A673 (cell line): ENCODE measurements around the gene TNC. TPM values are rescaled to one million over a fixed set of nuclear protein-coding genes. Genes with fewer than 3 reads are reported as not detected.

Experiments used
- BruUV-seq: library from RNA; stranded (reverse); fragments of 400-500 nt; replicated peaks from 2 replicates; lab custom pipeline; 2021; lab: Mats Ljungman, UMichigan
- CTCF ChIA-PET: fragments of 300-600 bp; sonication (Branson Sonifier 250); formaldehyde crosslinking; loops from one replicate; lab custom pipeline; 2022; ENCODE audit warnings: antibody characterized with exemption; lab: Charles Lee
- POLR2A ChIA-PET: fragments of 300-600 bp; sonication (Branson Sonifier 250); formaldehyde crosslinking; loops from one replicate; lab custom pipeline; 2022; ENCODE audit warnings: antibody characterized with exemption; ENCODE audit not compliant: low non-redundant PET; lab: Charles Lee
- DNase-seq: peaks from one replicate; pipeline ENCODE4 v3.0.0-alpha.2; 2015; ENCODE audit warnings: low spot score
- H3K27ac ChIP-seq: fragments of 200-600 bp; sonication (generic); 2 replicates; pipeline ENCODE4 v1.5.1; 2016; ENCODE audit warnings: mixed run types, low read depth, mild to moderate bottlenecking, mixed read lengths, antibody characterized with exemption, low read length; ENCODE audit not compliant: poor library complexity, severe bottlenecking
- H3K27me3 ChIP-seq: fragments of 200-600 bp; sonication (generic); replicated peaks from 2 replicates; pipeline ENCODE4 v1.6.1; 2017; ENCODE audit warnings: mixed run types, low read depth, mild to moderate bottlenecking, mixed read lengths, antibody characterized with exemption, low read length; ENCODE audit not compliant: insufficient read depth, poor library complexity
- H3K36me3 ChIP-seq: fragments of 200-600 bp; sonication (generic); 2 replicates; pipeline ENCODE4 v1.6.1; 2016; ENCODE audit warnings: mixed run types, mild to moderate bottlenecking, mixed read lengths, antibody characterized with exemption, low read length; ENCODE audit not compliant: insufficient read depth, poor library complexity, severe bottlenecking
- H3K4me1 ChIP-seq: fragments of 200-600 bp; sonication (generic); 2 replicates; pipeline ENCODE4 v1.6.1; 2017; ENCODE audit warnings: mixed run types, mild to moderate bottlenecking, mixed read lengths, antibody characterized with exemption, low read length; ENCODE audit not compliant: insufficient read depth, poor library complexity, severe bottlenecking
- H3K4me3 ChIP-seq: fragments of 200-600 bp; sonication (generic); 2 replicates; pipeline ENCODE4 v1.5.1; 2016; ENCODE audit warnings: low read depth, mixed run types, mild to moderate bottlenecking, mixed read lengths, low read length; ENCODE audit not compliant: poor library complexity, severe bottlenecking
- H3K9me3 ChIP-seq: fragments of 200-600 bp; sonication (generic); 2 replicates; pipeline ENCODE4 v1.6.1; 2016; ENCODE audit warnings: mixed run types, low read depth, mild to moderate bottlenecking, mixed read lengths, antibody characterized with exemption, low read length; ENCODE audit not compliant: poor library complexity, severe bottlenecking
- EZH2 ChIP-seq: fragments of 200-600 bp; sonication (generic); IDR thresholded peaks from 2 replicates; pipeline ENCODE4 v1.6.1; 2017; ENCODE audit warnings: borderline replicate concordance, low read depth, mild to moderate bottlenecking, mixed read lengths, antibody characterized with exemption, low read length; ENCODE audit not compliant: poor library complexity, severe bottlenecking
- intact Hi-C: fragments of 100-400 bp; cut with micrococcal nuclease; formaldehyde crosslinking; loops from one replicate; pipeline ENCODE4 v1.10.0; 2022; ENCODE audit not compliant: unreplicated experiment
- total RNA-seq: library from RNA; stranded (reverse); gene quantifications from 2 replicates; pipeline ENCODE4 v1.2.3, GENCODE V29; 2021
- TF ChIP-seq, protein P1 (sequence below): fragments of 300-800, 200-600 bp; sonication (generic); conservative IDR thresholded peaks from 2 replicates; pipeline ENCODE4 v1.5.1; 2017; ENCODE audit warnings: low read depth, mild to moderate bottlenecking, antibody characterized with exemption, low read length, moderate library complexity, mixed read lengths

TNC gene
- total RNA-seq, 1 experiment from 2014 or later = 202 TPM

DNA sequence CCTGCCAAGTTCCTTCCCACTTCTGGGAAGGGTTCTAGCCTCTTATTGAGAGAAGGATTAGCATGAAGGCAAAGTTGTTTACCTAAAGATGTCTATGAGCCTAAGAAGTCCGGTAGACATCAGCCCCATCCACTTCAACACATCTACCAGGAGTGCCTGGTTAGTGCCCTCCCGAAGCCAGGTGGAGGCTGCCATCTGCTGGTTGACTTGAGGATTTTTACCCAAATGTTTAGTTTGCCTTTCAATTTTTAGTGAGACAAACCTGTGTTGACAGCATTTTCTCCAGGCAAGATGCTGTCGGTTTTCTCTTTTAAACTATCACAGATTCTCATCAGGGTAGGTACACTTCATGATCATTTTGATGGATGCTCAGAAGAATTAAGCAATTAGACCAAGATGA is 104.0 kb downstream of the TNC start:
- DNase-seq = peak; percentile 87
- intact Hi-C loops = loop anchor here (1.0 to 2.0 kb wide), 5 partner anchors 100 to 1647 kb away; no protein-coding TSS in a partner anchor
- no TSS peak for BruUV-seq
- ChIA-PET POLR2A (no interaction called here), CTCF (interaction anchor here (0.6 to 1.2 kb wide), 13 partner anchors 35 to 924 kb away, joined by 3 to 20 read pairs (median 5); no protein-coding TSS in a partner anchor)
- no peaks in the 10 kb centered on the region for H3K9me3 ChIP-seq
- H3K4me3 ChIP-seq = no peak overlapping the region
- H3K36me3 ChIP-seq = no peaks in the 10 kb centered on the region
- no peaks in the 10 kb centered on the region for H3K27me3 ChIP-seq
- no peak overlapping the region for H3K27ac ChIP-seq
- TF ChIP-seq EZH2 = no peak
- TF ChIP-seq, protein P1, sequence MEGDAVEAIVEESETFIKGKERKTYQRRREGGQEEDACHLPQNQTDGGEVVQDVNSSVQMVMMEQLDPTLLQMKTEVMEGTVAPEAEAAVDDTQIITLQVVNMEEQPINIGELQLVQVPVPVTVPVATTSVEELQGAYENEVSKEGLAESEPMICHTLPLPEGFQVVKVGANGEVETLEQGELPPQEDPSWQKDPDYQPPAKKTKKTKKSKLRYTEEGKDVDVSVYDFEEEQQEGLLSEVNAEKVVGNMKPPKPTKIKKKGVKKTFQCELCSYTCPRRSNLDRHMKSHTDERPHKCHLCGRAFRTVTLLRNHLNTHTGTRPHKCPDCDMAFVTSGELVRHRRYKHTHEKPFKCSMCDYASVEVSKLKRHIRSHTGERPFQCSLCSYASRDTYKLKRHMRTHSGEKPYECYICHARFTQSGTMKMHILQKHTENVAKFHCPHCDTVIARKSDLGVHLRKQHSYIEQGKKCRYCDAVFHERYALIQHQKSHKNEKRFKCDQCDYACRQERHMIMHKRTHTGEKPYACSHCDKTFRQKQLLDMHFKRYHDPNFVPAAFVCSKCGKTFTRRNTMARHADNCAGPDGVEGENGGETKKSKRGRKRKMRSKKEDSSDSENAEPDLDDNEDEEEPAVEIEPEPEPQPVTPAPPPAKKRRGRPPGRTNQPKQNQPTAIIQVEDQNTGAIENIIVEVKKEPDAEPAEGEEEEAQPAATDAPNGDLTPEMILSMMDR = peak; percentile 87
- H3K4me1 ChIP-seq = peaks cover 5% of the 10 kb centered on the region

DNA sequence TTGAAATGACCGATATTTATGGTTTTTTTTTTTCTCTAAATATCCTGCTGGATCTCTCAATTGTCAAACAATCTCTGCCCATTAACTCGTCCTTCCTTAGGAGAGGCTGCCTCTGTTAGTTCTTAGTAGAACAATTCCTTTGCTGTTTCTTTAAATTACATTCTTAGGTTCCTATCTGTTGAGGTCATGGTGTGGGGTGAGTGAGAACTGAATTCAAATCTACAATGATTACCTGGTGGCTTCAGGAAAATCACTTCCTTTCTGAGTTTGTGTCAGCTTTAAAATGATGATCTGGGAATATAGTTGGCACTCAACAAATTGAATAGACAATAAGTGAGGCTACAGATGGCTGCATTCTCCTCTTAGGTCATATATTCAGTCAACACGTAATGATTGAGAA is 105.5 kb downstream of the TNC start:
- BruUV-seq = no TSS peak
- intact Hi-C loops = no loop called here
- H3K9me3 ChIP-seq = no peaks in the 10 kb centered on the region
- CTCF ChIA-PET = no interaction called here
- TF ChIP-seq, protein P1 = no peak
- no peak for TF ChIP-seq EZH2
- peaks cover 5% of the 10 kb centered on the region for H3K4me1 ChIP-seq
- no peak overlapping the region for H3K27ac ChIP-seq
- POLR2A ChIA-PET = no interaction called here
- H3K4me3 ChIP-seq = no peak overlapping the region
- H3K27me3 ChIP-seq = no peaks in the 10 kb centered on the region
- H3K36me3 ChIP-seq = no peaks in the 10 kb centered on the region
- no peak for DNase-seq

DNA sequence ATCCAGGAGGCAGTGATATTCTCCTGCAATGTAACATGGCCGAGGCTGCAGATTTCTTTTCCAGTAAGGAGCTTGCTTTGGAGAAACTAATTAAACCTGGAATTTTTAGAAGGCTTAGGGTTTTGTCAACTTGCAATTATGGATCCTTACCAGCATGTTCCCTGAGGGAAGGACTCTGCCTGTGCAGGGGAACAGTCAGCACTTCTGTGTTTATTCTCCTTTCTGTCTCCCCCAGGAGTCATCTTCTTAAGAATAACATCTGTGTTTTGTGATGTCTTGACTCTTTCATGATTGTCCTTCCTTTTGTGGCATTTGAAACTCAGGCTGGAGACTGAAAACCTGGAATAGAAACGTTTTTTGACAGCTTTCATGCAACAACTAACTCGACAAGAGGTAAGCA is 107.1 kb downstream of the TNC start:
- peaks cover 5% of the 10 kb centered on the region for H3K4me1 ChIP-seq
- no peak overlapping the region for H3K4me3 ChIP-seq
- DNase-seq = no peak
- H3K36me3 ChIP-seq = no peaks in the 10 kb centered on the region
- BruUV-seq = no TSS peak
- H3K9me3 ChIP-seq = no peaks in the 10 kb centered on the region
- H3K27ac ChIP-seq = no peak overlapping the region
- TF ChIP-seq EZH2 = no peak
- TF ChIP-seq, protein P1 = no peak
- ChIA-PET POLR2A (no interaction called here), CTCF (no interaction called here)
- H3K27me3 ChIP-seq = no peaks in the 10 kb centered on the region
- intact Hi-C loops = no loop called here
